GM21619 (cell line): ENCODE measurements around the gene BRME1.
A peak's percentile ranks its signal among the peaks of the same experiment; 100 is the strongest.

Experiments
- ATAC-seq: cut with Tn5 transposase; IDR thresholded peaks from one replicate; pipeline ENCODE4 v1.9.1; 2021; ENCODE audit not compliant: unreplicated experiment

BRME1 gene

GRCh38 chr19:13905634-13906520, at the start of gene BRME1, which contains the start of gene CC2D1A:
Gene BRME1, minus strand, starts transcription at chr19:13906117. Its CDS starts 1,225 bp downstream, at chr19:13904892.
Gene CC2D1A, plus strand, starts transcription at chr19:13906201. Its CDS starts 241 bp downstream, at chr19:13906442.
- peak; percentile 92 for ATAC-seq

DNA sequence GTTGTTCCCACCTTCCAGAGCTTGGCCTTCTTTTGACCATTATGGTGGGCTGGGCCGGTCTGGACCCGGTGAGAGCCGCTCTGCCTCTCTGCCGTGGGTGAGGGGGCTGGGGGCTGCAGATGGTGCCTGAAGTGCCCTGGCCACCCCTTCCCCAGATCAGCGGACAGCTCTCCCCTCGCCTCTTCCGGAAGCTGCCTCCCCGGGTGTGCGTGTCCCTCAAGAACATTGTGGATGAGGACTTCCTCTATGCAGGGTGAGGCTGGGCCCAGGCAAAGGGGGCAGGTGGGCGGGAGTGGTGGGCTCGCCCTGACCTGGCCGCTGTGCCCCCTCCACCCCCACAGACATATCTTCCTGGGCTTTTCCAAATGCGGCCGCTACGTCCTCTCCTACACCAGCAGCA, 48.3 kb upstream of the BRME1 start:
- ATAC-seq, result no peak

GRCh38 chr19:13952931-13953531, 47.1 kb upstream of the BRME1 start:
- no peak for ATAC-seq

DNA sequence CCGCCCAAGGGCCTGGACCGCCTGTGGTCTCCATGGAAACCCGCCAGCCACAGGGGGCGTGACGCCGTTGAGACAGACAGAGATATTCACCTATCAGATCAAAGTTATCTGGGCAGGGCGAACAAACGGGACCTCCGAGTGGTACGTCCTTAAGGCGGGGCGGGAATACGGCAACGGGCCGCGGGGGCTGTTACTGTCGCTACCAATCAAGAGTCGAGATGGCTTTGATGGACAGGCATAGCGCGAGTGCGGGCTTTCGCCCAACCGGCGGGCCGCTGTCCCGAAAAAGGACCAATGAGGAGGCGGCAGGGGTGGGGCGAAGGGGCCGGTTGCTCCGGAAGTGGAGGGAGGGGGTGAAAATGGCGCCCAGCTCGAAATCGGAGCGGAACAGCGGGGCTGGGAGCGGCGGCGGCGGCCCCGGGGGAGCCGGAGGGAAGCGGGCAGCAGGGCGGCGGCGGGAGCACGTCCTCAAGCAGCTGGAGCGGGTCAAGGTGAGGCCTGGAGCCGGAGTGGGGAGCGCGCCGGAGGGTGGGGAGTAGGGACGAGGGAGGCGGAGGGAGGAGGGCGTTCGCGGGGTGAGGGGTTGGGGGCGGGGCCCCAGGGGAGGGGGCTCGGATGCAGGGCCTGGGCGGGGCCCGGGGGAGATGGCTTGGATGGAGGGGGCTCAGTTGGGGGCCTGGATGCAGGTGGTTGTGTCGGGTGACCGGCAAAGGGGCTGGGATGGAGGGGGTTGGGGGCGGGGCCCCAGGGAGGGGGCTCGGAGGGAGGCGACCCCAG, 46.4 kb upstream of the BRME1 start, which contains the start of gene DCAF15:
Gene DCAF15 (plus strand): TSS at position 356 of the 777 bp plus-strand sequence. CDS start 4 bp downstream, at position 360.
- peak; percentile 94 for ATAC-seq

GRCh38 chr19:13951799-13952153, 45.9 kb upstream of the BRME1 start:
- peak; percentile 5 for ATAC-seq

GRCh38 chr19:13951043-13951442, 45.1 kb upstream of the BRME1 start:
- no peak for ATAC-seq

- no peak for ATAC-seq
Observed at GRCh38 chr19:13946414-13946813, 40.5 kb upstream of the BRME1 start.

GRCh38 chr19:13942023-13942684, 36.2 kb upstream of the BRME1 start:
- no peak for ATAC-seq

DNA sequence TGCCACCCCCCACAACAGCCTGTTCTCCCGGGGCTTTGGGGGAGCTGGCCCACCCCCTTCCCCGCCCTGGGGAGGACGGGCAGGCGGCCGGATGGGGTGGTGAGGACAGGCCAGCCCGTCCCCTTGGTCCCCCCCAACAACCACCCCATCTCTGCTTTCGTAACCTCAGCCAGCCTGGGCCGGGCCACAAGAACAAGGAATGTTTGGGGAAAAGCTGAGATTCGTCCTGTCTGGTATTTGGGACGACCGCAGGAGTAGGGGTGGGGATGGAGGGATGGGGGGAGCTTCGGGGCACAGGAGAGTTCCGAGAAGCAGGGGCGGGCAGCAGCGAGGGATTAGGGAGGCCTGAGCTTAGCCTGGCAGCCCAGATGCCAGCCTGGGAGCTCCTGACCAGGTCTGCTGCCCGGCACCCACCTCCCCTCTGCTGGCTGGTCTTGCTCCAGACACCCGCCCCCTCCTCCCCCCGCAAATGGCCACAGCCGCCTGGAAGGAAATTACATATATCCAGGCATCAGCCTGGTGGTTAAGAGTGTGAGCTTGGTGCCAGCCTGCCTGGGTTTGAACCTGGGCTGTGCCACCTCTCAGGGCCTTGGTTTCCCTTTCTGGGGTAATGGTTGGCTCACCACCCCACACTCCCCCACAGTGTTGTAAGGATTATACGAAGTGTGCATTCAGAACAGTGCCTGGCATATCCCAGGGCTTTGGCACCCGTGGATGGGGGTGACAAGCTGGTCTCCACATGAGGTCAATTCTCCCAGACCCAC, 32.6 kb upstream of the BRME1 start, which contains the start of gene PODNL1:
Gene PODNL1 (minus strand): TSS at position 117 of the 764 bp plus-strand sequence. CDS start 236 bp downstream, outside the sequence.
- ATAC-seq, result no peak

DNA sequence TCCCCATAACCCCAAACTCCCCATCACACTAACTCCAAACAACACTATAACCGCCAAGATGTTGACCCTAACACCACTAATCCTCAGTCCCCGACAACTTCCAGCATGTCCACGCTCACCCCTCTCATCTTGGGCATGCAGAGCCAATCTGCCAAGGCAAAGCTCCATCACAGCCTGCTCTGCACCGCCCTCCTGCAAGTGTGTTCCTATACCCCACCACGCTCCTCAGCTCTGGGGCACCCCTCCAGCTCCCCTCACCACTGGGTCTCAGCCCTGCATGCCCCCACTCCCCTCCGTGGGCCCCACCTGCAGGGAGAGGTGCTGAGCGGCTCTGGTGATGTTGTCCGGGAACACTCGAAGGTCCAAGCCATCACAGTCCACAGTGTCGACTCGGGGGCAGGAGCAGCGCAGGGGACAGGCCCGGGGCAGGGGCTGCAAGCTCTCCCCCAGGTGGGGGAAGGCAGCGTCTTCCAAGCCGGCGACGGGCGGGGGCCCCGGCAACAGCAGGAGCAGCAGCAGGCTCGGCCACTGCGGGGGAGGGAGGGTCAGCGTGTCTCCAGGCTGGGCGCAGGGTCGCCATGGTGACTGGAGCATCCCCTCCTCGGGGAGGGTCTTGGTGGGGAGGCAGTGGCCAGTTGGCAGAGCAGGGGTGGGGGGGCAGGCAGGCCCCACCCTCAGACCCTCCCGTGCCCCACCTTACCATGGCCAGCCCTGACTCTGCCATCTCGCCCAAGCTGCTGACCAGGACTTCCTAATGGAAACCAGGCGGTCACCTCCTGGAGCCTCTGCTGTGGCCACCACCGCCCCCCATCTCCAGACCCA, 31.8 kb upstream of the BRME1 start:
- ATAC-seq, result no peak

DNA sequence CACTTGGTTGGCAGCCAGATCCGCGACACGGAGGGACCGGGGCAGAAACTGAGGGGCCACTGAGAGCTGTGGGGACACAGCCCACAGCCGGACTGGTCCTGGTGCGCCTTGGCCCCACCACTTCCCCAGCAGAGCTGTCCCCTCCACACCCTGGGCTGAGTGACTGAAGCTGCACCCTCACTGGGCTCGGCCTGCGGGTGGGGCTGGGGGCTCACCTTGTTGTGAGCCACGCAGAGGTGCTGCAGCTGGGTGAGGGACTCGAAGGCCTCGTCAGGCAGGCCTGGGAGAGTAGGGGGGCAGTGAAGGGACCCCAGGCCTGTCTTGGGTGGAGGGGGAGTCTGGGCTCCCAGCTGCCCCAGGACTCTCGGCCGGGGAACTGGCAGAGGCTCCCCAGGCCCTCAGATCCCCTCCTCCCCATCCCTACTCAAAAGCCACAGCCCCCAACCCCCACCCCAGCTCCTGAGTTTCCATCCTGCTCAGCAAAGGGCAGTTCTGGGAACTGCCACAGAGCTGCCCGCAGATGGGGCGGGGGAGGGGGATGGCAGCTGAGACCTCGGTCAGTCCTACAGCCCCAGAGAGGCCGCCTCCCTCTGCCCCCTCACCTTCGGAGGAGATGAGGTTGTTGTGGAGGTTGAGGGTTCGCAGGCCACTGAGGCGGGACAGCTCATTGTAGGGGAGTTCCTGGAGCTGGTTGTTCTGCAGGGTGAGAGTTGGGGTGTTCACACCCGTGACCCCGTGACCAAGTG, 30.0 kb upstream of the BRME1 start:
- no peak for ATAC-seq

DNA sequence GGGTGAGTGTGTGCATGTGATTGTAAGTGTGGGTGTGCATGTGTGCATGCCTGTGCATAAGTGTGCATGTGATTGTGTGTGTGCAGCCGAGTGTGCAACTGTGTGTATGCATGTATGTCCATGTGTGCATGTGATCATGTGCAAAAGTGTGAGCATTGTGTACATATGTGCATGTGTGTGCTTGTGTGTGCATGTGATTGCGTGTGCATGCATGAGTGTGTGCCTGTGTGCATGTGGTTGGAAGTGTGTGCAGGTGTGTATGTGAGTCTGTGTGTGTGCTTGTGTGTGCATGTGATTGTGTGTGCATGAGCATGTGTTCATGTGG, 28.8 kb upstream of the BRME1 start:
- no peak for ATAC-seq

DNA sequence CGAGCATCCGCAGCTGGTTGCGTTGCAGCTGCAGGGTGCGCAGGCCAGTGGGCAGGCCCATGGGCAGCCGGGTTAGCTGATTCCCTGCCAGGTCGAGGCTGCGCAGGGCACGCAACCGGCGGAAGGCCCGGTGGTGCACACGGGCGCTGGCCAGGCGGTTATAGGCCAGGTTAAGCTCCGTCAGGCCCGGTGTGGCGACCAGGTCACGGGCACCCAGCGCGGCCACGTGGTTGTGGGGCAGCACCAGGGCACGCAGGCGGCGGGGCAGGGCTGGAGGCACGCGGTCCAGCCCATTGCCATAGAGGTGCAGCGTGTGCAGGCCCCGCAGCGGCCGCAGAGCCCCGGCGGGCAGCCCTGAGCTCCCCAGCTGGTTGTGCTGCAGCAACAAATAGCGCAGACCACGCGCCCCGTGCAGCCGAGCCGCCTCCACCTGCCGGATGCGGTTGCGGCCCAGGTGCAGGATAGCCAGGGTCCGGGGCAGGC, 27.0 kb upstream of the BRME1 start:
- ATAC-seq, result no peak

DNA sequence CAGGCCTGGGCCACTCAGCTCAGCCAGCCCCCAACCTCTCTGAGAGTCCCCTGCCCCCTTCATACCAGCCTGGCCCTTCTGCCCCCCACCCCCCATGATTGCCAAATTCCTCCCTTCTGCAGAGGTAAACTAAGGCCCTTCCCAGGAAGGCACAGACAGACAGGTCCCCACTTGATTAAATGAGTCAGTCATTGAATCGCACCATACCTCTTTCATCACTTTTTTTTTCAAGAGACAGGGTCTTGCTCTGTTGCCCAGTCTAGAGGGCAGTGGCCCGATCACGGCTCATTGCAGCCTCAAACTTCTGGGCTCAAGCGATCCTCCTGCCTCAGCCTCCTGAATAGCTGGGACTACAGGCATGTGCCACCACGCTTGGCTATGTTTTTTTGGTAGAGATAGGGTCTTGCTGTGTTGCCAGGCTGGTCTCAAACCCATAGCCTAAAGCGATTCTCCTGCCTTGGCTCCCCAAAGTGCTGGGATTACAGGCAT, 26.3 kb upstream of the BRME1 start:
- ATAC-seq, result no peak

DNA sequence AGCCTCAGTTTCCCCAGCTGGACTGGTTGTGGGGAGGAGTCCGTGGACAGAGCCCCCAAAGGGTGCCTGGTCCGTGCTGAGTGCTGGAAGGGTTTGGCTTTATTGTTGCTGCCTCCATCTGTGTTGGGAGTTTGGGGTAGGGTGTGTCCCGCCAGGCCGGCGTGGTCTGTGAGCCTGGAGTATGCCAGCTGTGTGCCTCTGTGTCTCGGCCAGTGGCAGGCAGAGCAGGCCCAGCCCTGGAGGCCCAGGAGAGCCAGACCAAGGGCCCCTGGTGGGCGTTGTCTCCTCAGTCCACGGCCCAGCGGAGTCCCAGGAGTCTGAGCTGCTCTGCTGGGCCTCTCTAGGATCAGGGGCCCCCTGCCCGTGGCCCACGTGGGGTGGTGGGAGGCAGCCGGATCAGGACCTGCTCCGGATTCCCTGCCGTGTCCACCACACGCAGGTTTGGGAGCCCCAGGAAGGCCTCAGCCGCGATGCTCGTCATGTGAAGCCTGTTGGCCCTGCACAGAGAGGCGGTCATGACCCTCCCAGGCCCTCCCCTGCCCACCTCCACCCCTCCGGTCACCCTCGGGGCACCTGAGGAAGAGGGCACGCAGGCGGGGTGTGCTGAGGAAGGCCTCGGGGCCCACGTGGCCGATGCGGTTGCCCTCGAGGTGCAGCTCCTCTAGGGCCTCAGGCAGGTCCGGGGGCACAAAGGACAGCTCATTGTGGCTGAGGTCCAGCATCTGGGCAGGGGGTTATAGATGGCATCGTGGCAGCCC, 25.7 kb upstream of the BRME1 start:
- no peak for ATAC-seq

GRCh38 chr19:13930402-13930801, 24.5 kb upstream of the BRME1 start:
- no peak for ATAC-seq

DNA sequence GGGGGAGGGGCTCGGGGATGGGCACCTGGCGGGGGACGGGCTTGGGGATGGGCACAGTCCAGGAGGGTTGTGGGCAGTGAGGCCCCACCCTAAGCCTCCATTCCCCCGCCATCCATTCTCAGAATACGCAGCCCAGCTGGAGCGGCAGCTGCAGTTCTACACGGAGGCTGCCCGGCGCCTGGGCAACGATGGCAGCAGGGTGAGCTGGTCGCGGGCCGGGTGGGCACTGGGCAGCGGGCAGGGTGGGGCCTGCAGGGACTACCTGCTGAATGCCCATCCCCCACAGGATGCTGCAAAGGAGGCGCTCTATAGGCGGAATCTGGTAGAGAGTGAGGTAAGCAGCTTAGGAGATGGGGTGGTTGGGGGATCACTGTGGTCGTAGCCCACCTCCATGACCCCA, 24.0 kb upstream of the BRME1 start:
- no peak for ATAC-seq

DNA sequence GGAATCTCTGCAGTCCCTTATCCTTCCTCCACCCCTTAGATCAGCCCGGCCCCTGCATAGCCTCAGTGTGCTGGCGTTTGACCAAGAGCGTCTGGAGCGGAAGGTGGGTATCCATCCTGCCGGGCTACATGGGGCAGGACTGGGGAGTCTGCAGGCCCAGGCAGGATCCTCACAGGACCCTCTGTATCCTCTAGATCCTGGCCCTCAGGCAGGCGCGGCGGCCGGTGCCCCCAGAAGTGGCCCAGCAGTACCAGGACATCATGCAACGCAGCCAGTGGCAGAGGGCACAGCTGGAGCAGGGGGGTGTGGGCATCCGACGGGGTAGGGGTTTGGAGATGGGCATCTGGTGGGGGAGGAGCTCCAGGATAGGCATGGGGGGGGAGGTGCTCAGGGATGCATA, 23.4 kb upstream of the BRME1 start:
- ATAC-seq, result no peak
